GM23248 (cell line): ENCODE data around the gene STAT5A.

ENCODE experiments used
- EZH2 ChIP-seq: fragments of 200-600 bp; sonication (generic); IDR thresholded peaks from 2 replicates; pipeline ENCODE4 v1.6.1; 2018; ENCODE audit warnings: antibody characterized with exemption, mild to moderate bottlenecking; ENCODE audit not compliant: insufficient read depth, poor library complexity, severe bottlenecking
- EZH2phosphoT487 ChIP-seq: fragments of 200-600 bp; sonication (generic); IDR thresholded peaks from 2 replicates; pipeline ENCODE4 v1.6.1; 2018; ENCODE audit warnings: antibody characterized with exemption, moderate library complexity, mild to moderate bottlenecking, low read depth; ENCODE audit not compliant: insufficient read depth

DNA sequence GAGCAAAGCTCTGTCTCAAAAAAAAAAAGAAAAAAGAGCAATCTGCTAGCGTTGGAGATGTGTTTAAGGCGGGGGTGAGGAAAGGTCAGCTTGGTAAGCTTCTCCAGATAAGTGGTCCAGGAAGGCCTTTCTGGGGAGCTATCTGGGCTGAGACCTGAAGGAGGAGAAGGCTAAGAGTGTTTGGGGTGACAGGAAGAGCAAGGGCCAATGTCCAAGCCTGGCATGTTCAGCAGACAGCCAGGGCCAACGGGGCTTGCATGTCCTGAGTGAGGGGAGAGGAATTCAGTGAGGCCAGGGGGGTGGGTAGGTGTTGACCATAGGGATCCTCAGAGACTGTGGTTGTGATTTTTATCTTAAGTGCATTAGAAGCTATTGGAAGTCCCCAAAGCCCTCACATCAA lies 15.4 kb downstream of the STAT5A start:
- TF ChIP-seq EZH2 = no peak
- TF ChIP-seq EZH2phosphoT487 = no peak
